GM19035 (cell line): ENCODE results near the gene GARIN5A.

Experiments used
- ATAC-seq: cut with Tn5 transposase; IDR thresholded peaks from one replicate; pipeline ENCODE4 v1.9.1; 2021; ENCODE audit not compliant: unreplicated experiment

Gene GARIN5A

DNA sequence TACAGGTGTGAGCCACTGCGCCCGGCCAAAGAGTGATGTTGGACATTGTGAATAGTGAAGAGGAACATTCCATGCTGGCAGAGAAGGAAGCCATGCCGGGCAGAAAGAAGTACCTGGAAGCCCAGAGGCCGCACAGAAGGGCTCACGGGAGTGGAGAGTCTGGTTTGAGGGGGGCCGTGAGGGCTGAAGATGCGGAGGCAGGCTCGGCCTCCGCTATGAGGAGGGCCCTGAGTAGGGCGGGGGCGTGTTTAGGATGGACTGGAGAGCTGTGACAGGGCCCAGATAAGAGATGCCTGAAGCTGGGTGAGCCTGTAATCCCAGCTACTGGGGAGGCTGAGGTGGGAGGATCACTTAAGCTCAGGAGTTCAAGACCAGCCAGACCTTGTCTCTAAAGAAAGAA is 32.7 kb upstream of the GARIN5A start:
- ATAC-seq, result no peak

DNA sequence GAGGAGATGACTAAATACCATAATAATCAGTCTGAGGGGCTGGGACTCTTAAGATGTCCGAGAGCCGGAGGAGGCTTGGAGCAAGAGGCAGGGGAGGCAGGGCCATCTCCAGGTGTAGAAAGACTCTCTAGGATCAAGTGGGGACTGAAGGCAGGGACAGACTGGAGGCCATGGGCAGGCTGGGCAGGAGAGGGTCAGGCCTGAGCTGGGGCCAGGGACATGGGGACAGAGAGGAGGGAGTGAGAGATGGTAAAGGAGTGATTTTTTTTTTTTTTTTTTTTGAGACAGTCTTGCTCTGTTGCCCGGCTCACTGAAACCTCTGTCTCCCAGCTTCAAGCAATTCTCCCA is 32.2 kb upstream of the GARIN5A start:
- ATAC-seq, result no peak

DNA sequence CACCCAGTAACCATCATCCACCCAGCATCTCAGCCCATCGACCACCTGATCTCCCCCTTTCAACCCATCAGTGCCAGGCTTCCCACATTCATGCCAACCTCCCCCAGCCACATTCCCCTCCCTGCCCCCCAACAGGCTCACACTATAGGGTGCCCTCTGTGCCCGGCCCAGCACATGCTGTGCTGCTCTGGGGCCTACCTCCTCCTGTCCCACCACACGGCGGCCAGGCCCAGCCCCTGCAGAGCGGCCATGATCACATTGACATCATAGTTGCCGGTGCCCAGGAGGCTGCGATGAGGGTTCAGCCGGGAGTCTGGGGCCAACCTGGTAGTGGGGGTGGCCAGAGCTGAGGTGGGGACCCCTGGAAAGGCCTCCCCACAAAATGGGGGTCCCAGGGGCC is 30.7 kb upstream of the GARIN5A start:
- ATAC-seq, result no peak

DNA sequence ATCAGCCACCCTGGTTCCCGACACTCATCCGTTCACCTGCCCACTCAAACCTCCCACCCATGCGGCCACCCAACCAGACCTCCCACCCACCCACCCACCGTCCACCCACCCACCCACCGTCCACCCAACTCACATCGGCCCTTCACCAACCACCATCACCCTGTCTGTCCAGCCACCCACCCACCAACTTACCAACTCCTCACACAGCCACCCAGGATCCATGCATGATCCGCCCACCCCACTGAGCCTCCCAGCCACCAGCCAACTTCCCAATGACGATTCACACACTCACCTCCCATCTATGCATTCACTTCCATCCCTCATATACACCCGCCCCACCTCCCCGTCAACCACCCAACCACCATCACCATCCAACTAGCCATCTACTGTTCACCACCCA is 30.1 kb upstream of the GARIN5A start:
- ATAC-seq, result no peak

DNA sequence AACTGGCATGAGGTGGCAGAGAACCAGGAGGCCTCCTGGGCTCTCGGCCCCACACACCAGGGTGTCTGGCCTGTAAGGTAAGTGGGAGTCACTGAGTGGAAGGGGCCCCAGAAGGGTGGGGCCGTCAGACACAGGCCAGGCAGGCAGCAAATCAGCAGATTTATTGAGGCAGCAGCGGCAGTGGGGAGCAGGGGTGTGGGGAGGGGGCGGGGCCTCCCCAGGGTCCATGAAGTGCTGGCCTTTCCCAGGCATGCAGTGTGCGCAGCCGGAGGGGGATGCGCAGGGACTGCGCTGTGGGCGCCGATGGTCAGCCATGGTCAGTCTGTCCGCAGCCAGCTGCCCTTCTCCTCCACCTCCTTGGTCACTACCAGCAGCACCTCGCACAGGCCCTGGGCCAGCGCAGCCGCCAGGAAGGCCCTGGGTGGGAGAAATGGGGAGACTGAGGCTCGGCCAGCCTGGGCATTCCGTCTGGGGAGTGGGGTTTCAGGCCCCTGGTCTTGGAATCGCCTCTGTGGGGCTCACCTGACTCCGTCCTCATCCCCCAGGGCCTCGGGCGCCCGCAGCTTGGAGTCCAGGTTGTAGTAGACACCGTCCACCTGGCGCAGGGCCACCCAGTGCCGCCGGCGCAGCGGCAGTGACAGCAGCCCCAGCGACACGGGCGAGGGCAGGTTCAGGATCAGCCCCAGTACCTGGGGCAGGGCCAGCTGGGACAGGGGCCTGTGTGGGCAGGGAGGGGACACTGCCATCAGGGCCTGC is 29.4 kb upstream of the GARIN5A start:
- no peak for ATAC-seq

DNA sequence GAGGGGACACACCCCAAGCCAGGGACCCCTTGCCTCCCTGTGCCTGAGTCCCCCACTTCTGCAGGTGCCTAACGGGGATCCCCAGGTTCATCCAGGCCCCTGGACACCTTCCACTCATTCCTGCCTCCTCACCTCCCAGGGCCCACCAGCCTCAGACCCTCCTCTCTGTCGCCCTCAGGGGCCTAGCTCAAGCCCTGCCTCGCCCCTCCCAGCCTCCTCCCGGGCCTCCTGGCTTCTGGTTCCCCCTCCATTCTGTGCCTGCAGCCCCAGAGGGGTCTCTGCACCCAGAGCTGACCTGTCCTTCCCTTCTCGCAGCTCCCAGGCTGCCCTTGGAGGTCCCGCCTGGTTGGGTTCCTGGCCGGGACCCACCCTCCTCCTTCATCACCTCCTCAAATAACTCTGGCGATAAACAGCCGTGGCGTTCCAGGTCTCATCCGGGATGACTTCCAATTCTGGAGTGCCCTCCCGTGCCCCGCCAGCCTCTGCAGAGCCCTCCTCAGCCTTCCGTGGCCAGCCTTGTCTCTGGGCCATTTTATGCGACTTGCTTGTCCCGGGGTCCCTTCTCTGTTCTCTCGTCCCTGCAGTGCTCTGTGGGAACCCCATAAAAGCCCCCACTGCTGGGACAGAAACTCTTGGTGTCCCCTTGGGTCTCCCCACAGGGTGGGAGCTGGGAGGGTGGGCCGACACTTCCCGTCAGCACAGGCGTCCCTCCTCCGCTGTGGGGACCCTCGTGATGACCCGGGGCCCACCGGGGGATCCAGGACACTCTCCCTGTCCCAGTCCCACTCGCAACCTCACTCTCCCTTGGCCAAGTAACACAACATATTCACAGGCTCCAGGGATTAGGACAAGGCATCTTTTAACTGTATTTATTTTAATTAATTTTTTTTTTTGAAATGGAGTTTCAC is 25.2 kb upstream of the GARIN5A start:
- ATAC-seq, result no peak

DNA sequence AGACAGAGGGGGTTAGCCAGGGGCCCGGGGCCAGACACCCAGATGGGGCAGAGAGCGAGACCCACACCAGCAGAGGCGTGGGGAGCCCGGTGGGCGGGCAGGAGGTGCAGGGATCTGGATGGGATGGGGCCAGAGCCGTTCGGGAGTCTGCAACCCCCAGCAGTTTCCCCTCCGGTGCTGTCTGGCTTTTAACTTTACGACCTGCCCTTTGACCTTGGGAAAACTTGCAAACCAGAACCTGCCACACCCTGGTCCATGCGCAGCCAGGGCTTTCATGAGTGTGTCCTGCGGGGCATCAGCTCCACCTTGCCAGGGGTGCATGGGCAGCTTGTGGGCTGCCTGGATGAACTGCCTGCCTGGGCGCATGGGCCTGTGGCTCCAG is 24.5 kb upstream of the GARIN5A start:
- no peak for ATAC-seq

DNA sequence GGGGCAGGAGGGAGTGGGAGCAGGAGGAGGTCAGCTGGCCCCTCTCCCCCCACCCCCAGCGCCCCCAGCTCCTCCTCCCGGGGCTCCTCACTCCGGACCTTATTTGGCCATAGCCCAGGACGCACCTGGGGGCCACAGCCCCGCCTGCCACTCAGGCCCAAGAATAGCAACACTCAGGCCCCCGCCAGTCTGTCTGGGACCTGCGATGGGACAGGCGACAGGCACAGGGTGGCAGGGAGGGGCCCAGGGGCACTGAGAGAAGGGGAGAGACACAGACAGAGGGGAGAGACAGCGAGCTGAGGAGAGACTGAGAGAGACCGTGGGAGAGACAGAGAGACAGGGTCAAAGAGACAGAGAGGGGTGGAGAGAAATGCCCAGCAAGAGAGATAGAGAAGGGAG is 24.1 kb upstream of the GARIN5A start:
- no peak for ATAC-seq

DNA sequence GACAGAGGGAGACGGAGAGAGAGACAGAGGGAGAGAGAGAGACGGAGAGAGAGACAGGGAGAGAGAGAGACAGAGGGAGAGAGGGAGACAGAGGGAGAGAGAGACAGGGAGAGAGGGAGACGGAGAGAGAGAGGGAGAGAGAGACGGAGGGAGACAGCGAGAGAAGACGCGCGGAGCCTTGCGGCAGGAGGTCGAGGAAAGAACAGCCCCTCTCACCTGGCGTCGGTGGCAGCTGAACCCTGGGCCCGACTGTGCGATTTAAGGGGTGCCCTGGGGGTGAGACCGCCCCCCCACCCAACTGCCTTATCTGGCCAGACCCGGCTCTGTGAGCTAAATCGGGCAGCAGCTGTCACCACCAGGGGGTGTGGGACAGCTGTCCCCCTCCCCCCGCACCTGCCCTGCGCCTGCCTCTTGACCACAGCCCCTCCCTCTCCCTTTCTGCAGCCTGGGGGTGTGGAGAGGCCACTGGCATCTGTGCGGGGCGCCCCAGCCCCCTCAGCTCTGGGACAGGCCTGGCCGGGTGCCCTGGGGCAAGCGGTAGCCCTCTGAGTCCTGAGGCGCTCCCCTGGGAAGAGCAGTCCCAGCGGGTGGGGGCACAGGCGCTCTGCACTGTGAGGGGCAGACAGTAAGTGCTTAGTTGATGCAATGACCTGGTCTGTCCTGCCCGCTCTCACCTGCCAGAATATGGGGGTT is 23.6 kb upstream of the GARIN5A start:
- ATAC-seq, result no peak

DNA sequence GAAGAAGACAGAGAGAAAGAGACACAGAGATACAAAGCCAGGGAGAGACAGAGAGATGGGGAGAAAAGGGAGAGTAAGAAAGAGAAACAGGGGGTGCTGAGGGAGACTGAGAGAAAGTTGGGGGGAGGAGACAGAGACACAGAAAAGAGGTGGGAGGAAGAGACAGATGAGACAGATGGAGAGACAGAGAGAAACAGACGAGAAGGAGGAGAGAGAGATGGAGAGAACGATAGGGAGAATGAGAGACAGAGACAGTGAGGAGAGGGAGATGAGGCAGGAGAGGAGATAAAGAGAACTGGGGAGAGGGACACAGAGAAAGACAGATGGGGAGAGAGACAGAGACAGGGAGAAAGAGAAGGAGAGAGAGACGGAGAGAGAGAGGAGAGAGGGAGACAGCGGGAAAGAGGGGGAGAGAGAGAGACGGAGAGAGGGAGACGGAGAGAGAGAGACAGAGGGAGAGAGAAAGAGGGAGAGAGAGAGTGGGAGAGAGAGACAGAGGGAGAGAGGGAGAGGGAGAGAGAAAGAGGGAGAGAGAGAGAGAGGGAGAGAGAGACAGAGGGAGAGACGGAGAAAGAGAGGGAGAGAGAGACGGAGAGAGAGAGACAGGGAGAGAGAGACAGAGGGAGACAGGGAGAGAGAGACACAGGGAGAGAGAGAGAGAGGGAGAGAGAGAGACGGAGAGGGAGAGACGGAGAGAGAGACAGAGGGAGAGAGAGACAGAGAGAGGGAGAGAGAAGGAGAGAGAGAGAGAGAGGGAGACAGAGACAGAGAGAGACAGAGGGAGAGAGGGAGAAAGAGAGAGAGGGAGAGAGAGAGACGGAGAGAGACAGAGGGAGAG is 21.8 kb upstream of the GARIN5A start:
- ATAC-seq, result no peak

DNA sequence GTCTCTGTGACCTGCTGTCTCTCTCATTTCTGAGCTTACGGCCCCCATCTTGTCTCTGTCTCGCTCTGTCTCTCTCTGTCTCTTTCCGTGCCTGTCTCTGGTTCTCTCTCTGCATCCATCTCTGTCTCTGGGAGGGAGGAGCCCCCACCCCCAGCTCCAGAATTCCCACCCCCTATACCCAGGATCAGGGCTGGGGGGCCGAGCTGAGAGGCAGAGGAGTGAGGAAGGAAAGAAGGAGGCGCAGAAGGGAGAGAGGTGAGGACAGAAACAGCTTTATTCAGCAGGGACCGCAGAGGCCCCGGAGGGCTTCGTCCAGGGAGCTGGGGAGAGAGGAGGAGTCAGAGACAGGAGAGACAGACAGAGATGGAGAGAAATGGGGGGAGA is 20.4 kb upstream of the GARIN5A start:
- ATAC-seq, result no peak

DNA sequence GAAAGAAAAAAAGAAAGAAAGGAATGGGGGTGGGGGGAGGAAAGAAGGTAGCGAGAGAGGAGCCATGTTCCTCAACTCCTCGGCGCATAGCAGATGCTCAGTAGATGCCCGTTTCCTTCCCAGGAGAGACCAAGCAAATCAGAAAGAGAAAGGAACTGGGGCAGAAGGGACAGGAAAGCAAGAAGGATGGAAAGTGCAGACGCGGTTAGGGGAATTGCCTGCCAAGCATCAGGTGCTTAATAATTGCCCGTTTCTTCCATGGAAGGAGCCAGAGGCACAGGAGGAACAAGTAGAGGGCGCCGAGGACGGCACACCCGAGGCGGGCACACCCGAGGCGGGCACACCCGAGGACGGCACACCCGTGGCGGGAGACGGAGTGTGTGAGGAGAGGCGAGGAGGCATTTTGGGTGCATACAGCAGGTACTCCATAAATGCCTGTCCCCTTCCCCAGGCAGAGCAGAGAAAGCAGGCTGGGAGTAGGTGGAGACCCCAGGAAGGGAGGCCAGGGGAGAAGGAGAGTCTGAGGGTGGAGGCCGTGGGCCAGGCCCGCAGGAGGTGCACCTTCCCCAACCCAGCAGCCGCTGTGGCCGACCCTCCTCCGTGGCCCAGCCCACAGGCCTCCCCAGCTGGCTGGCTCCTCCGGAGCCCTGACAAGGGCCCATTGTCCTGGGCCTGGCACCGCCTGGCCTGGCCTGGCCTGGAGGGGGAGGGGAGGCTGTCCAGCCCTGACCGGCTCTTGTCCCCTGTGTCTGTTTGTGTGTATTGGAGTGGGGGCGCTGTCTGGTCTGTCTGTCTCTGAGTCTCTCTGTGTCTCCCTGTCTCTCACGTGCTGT is 19.8 kb upstream of the GARIN5A start:
- ATAC-seq, result no peak

DNA sequence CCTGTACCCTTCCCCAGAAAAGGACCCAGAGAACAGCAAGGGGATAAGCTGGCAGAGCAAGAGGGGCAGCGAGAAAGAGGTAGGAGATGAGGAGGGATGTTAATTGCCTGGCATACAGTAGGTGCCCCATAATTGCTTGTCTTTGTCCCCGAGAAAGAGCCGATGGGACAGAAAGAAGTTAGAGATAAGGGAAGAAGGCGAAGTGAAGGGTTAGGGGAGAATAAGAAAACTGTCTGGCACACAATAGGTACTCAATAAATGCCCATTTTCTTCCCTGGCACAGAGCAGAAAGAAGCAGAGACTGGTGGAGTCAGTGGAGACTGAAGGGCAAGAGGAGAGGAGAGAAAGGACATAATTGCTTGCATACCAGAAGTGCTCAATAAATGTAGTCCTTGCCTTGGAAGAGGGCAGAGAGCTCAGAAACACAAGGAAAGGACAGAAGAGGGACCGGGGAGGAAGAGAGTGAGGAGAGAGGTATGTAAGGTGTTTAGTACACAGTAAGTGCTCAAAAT is 18.4 kb upstream of the GARIN5A start:
- ATAC-seq, result no peak

DNA sequence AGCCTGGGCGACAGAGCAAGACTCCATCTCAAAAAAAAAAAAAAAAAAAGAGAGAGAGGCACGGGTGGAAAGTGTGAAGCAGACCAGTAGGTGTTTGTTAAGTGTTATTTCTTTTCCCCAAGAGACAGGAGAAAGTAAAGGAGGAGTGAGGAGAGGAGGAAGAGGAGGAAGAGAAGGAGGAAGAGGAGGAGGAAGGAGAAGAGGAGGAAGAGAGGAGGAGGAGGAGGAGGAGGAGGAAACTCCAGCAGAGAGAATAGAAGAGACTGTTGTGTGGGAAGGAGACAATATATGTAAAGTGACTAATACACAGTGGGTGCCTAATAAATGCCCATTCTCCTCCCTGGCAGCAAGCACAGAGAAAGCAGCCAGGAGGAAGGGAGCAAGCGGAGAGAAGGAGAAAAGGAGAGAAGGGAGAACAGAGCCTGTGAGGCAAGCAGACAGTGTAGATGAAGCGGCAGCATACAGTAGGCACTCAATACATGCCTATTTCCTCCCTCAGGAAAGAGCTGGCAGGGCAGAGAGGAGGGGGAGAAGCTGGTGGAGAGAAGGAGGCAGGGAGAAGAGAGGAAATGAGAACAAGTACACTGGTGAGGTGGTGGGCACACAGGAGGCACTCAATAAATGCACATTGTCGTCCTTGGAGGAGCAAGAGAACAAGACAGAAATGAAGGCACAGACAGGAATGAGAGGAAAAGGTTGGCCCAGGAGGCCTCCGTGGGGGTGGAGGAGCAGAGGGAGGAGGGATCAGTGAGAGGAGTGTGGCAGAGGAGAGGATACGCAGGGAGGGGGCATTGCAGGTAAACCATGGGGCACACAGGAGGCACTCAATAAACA is 17.8 kb upstream of the GARIN5A start:
- ATAC-seq, result no peak

DNA sequence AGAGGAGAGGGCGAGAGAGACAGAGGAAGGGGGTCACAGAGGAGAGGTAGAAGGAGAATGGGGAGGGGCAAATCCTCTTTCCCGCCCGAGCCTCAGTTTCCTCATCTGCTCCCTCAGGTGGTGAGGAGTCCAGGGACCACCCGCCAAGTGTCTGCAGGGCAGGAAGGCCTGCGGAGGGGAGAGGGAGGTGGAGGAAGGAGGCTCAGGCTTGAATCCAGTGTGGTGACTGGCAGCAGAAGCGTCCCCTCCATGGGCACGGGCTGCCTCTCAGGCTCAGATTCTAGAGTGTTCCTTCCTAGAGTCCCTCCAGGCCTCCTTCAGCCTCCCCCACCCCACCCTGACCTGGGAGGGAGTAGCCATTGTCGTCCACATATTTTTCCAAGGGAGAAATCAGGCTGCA is 16.5 kb upstream of the GARIN5A start:
- ATAC-seq, result no peak

DNA sequence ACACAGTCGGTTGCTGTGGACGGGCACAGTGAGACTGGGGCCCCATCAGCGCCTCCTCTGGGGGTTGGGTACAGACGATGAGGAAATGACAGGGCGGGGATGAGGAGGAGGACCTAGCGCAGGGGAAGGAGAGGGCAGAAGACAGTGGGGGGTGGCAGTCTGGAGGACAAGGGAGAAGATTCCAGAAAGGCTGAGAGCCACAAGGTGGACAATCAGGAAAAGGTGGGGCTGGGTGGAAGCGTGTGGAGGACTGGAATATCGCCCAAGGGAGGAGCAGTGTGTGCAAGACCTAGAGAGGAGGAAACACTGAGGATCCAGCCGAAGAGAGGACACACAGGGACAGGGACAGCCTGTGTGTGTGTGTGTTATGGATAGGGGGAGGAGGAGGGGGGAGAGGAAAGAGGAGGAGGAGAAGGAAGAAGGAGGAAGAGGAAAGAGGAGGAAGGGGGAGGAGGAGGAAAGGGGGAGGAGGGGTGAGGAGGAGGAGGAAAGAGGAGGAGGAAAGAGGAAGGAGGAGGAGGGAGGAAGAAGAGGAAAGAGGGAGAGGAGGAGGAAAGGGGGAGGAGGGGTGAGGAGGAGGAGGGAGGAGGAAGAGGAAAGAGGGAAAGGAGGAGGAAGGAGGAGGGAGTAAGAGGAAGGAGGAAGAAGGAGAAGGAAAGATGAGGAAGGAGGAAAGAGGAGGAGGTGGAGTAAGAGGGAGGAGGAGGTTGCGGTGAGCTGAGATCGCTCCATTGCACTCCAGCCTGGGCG is 15.8 kb upstream of the GARIN5A start:
- ATAC-seq, result no peak

DNA sequence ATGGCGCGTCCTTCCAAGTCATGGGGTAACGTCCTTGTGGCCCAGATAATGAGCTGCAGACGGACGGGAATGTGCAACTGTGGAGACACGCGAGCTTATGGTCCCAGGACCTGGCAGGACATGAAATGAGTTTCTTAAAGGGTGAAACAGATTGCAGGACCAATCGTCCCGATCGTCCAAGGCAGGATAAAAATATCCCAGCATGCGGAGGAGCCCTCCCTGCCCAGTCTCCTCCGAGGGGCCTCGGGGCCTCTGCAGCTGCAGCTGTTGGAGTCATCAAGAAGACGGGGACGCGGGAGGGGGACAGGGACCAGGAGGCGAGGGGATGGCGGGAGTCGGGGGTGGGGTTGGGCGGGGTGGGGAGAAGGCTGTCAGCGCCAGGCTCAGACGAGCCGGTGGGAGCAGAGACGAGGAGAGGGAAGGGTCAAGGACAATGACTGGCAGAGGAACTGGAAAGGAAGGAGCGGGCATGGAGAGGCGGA is 14.4 kb upstream of the GARIN5A start:
- no peak for ATAC-seq

DNA sequence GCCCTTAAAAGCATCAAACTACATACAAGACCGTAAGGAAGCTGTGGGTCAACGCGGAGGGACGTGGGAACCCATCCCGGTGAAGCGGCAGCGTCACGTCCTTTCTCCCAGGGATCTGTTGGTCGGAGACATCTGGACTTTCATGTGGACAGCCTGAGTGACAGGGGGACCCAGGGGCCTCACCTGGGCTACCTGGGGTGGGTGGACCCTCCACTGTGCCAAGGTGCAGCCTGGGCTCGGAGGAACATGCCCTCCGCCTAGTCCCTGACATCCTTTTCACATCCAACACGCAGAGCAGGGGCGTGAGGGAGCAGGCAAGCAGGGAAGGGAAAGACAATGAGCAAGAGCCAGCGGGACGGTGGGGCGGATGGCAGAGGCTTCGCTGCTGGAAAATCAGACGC is 13.8 kb upstream of the GARIN5A start:
- ATAC-seq, result no peak
